ENCODE data around the gene ADARB2. TPM values are rescaled to one million over a fixed set of nuclear protein-coding genes. Genes with fewer than 3 reads are reported as not detected.

The ADARB2 gene
- total and polyA plus RNA-seq, 2 experiments from 2014 or later = 2.0 to 5.0 TPM

DNA sequence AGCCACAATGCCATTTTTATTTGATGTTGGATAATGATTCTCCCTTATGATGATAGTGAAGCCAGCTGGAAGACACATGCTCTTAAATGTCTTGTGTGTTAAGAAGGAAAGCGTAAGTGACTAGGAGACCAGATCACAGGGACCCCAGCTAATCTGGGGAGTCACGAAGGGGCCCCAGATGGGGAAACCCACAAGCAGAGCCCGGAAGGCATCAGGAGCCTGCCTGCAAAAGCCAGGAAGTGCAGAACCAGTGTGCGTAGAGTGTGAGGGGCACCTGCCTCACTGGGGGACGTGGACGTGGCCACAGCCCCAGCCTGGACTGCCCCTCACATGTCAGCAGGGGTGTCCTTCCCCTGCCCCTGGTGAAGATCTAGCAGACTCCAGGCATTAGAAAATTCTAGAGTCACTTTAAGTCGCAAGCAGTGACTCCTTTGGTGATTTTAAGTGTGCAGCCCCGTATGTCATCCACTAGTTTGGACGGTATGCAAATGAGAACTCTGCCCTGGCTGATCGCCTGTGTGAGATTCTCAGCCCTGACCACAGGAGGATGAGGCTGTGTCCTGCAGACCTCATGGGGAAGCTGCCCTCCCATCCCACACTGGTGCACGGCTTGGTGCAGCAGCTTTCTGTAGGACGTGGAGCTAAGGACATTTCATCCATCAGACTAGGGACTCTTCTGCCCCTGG, 438.1 kb downstream of the ADARB2 start:
- Histone ChIP-seq H3K27ac (ENCODE audit: low read depth) (no peak overlapping the region), H3K79me2 (replicated peaks; ENCODE audit: insufficient read depth) (no peaks in the 10 kb centered on the region), H3K4me2 (no peak overlapping the region), H3K27me3 (ENCODE audit: insufficient read depth) (no peaks in the 10 kb centered on the region), H3K4me1 (ENCODE audit: insufficient read depth) (peaks cover 15% of the 10 kb centered on the region), H4K20me1 (replicated peaks; ENCODE audit: insufficient read depth) (no peaks in the 10 kb centered on the region), H3K4me3 (no peak overlapping the region), H3K36me3 (ENCODE audit: insufficient read depth) (no peaks in the 10 kb centered on the region), H2AFZ (no peak overlapping the region), H3F3A (replicated peaks; ENCODE audit: low read depth) (0 out of 2 replicates have a peak, but pooled peaks cover 2% of the 10 kb centered on the region), H3K9me2 (ENCODE audit: insufficient read depth) (no peaks in the 10 kb centered on the region)
- ATAC-seq (no peak), DNase-seq (ENCODE audit: low spot score) (no peak)
- peaks cover 15% of the 10 kb centered on the region; the same call in 2 of the 3 replicates for H3K9me3 Mint-ChIP-seq
- H3K27ac Mint-ChIP-seq = no peak overlapping the region
- peaks cover 18% of the 10 kb centered on the region for H3K36me3 Mint-ChIP-seq (ENCODE audit: low read depth)
- no peak overlapping the region for H3K4me3 Mint-ChIP-seq
- peaks cover 24% of the 10 kb centered on the region for H3K4me1 Mint-ChIP-seq
- H3K27me3 Mint-ChIP-seq (ENCODE audit: insufficient read depth, low read depth, poor library complexity) = peaks cover 9% of the 10 kb centered on the region
- TF ChIP-seq STAT1 (IDR thresholded peaks at IDR 0.05; ENCODE audit: unreplicated experiment) (no peak), EZH2 (IDR thresholded peaks at IDR 0.05; ENCODE audit: low read depth, unreplicated experiment) (no peak), EZH2phosphoT487 (IDR thresholded peaks at IDR 0.05; ENCODE audit: unreplicated experiment) (no peak), JUNB (IDR thresholded peaks at IDR 0.05; ENCODE audit: unreplicated experiment) (no peak), CREB1 (CRISPR knock-in tag; IDR thresholded peaks at IDR 0.05; ENCODE audit: low read depth) (no peak), ZNF114 (CRISPR knock-in tag; IDR thresholded peaks at IDR 0.05) (no peak)
- TF ChIP-seq, protein P1, sequence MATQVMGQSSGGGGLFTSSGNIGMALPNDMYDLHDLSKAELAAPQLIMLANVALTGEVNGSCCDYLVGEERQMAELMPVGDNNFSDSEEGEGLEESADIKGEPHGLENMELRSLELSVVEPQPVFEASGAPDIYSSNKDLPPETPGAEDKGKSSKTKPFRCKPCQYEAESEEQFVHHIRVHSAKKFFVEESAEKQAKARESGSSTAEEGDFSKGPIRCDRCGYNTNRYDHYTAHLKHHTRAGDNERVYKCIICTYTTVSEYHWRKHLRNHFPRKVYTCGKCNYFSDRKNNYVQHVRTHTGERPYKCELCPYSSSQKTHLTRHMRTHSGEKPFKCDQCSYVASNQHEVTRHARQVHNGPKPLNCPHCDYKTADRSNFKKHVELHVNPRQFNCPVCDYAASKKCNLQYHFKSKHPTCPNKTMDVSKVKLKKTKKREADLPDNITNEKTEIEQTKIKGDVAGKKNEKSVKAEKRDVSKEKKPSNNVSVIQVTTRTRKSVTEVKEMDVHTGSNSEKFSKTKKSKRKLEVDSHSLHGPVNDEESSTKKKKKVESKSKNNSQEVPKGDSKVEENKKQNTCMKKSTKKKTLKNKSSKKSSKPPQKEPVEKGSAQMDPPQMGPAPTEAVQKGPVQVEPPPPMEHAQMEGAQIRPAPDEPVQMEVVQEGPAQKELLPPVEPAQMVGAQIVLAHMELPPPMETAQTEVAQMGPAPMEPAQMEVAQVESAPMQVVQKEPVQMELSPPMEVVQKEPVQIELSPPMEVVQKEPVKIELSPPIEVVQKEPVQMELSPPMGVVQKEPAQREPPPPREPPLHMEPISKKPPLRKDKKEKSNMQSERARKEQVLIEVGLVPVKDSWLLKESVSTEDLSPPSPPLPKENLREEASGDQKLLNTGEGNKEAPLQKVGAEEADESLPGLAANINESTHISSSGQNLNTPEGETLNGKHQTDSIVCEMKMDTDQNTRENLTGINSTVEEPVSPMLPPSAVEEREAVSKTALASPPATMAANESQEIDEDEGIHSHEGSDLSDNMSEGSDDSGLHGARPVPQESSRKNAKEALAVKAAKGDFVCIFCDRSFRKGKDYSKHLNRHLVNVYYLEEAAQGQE (IDR thresholded peaks at IDR 0.05; ENCODE audit: unreplicated experiment) = no peak
- TF ChIP-seq, protein P2, sequence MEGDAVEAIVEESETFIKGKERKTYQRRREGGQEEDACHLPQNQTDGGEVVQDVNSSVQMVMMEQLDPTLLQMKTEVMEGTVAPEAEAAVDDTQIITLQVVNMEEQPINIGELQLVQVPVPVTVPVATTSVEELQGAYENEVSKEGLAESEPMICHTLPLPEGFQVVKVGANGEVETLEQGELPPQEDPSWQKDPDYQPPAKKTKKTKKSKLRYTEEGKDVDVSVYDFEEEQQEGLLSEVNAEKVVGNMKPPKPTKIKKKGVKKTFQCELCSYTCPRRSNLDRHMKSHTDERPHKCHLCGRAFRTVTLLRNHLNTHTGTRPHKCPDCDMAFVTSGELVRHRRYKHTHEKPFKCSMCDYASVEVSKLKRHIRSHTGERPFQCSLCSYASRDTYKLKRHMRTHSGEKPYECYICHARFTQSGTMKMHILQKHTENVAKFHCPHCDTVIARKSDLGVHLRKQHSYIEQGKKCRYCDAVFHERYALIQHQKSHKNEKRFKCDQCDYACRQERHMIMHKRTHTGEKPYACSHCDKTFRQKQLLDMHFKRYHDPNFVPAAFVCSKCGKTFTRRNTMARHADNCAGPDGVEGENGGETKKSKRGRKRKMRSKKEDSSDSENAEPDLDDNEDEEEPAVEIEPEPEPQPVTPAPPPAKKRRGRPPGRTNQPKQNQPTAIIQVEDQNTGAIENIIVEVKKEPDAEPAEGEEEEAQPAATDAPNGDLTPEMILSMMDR (conservative IDR thresholded peaks at IDR 0.05; ENCODE audit: low read depth in 2 of 2) = no peak
- TF ChIP-seq, protein P3, sequence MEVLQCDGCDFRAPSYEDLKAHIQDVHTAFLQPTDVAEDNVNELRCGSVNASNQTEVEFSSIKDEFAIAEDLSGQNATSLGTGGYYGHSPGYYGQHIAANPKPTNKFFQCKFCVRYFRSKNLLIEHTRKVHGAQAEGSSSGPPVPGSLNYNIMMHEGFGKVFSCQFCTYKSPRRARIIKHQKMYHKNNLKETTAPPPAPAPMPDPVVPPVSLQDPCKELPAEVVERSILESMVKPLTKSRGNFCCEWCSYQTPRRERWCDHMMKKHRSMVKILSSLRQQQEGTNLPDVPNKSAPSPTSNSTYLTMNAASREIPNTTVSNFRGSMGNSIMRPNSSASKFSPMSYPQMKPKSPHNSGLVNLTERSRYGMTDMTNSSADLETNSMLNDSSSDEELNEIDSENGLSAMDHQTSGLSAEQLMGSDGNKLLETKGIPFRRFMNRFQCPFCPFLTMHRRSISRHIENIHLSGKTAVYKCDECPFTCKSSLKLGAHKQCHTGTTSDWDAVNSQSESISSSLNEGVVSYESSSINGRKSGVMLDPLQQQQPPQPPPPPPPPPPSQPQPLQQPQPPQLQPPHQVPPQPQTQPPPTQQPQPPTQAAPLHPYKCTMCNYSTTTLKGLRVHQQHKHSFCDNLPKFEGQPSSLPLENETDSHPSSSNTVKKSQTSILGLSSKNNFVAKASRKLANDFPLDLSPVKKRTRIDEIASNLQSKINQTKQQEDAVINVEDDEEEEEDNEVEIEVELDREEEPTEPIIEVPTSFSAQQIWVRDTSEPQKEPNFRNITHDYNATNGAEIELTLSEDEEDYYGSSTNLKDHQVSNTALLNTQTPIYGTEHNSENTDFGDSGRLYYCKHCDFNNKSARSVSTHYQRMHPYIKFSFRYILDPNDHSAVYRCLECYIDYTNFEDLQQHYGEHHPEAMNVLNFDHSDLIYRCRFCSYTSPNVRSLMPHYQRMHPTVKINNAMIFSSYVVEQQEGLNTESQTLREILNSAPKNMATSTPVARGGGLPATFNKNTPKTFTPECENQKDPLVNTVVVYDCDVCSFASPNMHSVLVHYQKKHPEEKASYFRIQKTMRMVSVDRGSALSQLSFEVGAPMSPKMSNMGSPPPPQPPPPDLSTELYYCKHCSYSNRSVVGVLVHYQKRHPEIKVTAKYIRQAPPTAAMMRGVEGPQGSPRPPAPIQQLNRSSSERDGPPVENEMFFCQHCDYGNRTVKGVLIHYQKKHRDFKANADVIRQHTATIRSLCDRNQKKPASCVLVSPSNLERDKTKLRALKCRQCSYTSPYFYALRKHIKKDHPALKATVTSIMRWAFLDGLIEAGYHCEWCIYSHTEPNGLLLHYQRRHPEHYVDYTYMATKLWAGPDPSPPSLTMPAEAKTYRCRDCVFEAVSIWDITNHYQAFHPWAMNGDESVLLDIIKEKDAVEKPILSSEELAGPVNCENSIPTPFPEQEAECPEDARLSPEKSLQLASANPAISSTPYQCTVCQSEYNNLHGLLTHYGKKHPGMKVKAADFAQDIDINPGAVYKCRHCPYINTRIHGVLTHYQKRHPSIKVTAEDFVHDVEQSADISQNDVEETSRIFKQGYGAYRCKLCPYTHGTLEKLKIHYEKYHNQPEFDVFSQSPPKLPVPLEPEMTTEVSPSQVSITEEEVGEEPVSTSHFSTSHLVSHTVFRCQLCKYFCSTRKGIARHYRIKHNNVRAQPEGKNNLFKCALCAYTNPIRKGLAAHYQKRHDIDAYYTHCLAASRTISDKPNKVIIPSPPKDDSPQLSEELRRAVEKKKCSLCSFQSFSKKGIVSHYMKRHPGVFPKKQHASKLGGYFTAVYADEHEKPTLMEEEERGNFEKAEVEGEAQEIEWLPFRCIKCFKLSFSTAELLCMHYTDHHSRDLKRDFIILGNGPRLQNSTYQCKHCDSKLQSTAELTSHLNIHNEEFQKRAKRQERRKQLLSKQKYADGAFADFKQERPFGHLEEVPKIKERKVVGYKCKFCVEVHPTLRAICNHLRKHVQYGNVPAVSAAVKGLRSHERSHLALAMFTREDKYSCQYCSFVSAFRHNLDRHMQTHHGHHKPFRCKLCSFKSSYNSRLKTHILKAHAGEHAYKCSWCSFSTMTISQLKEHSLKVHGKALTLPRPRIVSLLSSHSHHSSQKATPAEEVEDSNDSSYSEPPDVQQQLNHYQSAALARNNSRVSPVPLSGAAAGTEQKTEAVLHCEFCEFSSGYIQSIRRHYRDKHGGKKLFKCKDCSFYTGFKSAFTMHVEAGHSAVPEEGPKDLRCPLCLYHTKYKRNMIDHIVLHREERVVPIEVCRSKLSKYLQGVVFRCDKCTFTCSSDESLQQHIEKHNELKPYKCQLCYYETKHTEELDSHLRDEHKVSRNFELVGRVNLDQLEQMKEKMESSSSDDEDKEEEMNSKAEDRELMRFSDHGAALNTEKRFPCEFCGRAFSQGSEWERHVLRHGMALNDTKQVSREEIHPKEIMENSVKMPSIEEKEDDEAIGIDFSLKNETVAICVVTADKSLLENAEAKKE (CRISPR knock-in tag; IDR thresholded peaks at IDR 0.05) = no peak
